DMS79 treated with DMSO at 0.1 percent for 48 hours (cell line): Measurements from ENCODE around the gene PPP1R3D.

ENCODE experiments used
- DNase-seq: peaks from one replicate; lab custom pipeline; 2025; lab: John Stamatoyannopoulos, UW

PPP1R3D gene

DNA sequence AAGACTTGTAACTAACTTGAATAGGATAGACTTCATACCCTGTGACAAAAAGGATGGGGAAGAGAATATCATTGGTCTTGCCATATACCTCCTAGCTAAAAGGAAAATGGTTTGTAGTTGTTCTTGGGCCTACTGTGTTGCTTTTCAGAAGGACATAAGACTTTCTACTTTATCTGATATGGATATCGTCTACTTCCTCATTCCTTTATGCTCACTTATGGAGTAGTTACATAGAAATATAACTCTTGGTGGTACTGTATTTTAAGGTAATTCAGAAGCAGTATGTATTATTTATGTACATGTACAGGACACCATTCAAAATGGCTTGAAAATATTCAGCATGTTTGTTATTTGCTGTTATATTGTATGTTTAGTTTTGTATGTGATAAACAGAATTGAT lies 8.1 kb upstream of the PPP1R3D start:
- DNase-seq, result no peak

DNA sequence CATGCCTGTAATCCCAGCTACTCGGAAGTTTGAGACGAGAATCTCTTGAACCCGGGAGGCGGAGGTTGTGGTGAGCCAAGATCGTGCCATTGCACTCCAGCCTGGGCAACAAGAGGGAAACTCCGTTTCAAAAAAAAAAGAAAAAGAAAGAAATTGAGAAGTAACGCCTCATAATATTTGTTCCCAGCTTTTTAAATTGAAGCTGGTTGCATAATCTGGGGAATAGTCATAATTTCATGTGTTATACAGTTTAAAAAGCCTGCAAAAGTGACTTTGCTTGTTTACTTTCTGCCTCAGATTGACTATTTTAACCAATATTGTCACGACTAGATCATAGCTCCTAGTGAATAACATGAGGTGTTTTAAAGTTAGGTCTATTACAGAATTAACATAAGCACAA lies 7.3 kb upstream of the PPP1R3D start:
- no peak for DNase-seq

- no peak for DNase-seq
These were observed 5.6 kb upstream of the PPP1R3D start for GRCh38 chr20:59945731-59946130.

DNA sequence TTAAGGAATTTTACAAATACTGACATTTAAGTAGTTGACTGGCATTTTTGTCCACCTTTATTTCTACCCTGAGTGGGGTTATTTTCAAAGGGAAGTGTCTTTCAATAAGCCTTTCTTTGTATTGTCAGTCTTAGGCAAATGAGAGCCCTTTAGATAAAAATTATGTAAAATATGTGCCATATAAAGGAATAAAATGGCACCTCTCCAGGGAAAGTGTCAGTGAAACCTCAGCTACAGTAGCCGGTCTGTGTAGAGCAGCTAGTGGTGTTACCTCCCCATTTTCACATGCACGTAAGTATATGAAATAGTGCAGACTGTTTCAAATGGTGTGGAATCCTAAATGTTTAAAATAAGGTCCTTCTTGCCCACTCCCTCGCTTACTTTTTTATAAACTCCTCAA lies 5.1 kb upstream of the PPP1R3D start:
- DNase-seq, result no peak

GRCh38 chr20:59944726-59945125 lies 4.6 kb upstream of the PPP1R3D start:
- DNase-seq, result no peak

DNA sequence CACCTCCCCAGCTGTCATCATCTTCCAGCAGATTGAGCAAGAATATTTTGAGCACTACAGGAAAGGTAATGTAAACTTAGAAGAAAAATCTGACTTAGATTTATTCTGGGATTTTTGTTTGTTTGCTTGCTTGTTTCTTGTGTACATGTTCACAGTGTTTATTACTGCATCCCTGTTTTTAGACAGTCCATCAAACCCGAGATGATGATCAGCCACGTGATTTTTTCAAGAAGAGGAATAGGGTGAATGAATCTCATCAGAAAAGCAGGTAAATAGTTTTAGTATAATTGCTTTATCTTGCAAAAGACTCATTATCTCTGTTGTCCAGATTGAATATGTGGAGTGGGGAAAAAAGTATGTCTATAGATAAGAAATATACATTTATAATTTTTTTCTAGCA lies 2.1 kb upstream of the PPP1R3D start:
- DNase-seq, result no peak

DNA sequence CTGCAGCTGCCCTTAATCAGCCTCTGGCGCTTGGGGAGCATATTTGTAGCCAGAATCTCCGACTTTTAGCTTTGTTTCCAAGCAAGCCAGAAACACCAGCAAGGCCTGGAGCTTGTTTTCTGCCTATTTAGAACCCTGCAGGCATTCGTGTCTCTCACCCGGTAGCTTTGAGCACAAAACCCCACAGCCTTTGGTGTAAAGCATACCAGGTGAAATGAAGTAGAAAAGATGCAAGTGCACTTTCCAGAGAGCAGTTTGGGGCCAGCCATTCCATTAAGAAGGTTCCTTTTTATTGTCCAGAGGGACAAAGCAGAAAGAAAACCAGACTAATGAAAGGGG lies 820 bp upstream of the PPP1R3D start:
- peak; percentile 80 for DNase-seq

GRCh38 chr20:59939879-59940128 lies 301 bp downstream of the PPP1R3D start:
- DNase-seq, result no peak

GRCh38 chr20:59939052-59939878 lies 840 bp downstream of the PPP1R3D start:
- DNase-seq, result no peak

DNA sequence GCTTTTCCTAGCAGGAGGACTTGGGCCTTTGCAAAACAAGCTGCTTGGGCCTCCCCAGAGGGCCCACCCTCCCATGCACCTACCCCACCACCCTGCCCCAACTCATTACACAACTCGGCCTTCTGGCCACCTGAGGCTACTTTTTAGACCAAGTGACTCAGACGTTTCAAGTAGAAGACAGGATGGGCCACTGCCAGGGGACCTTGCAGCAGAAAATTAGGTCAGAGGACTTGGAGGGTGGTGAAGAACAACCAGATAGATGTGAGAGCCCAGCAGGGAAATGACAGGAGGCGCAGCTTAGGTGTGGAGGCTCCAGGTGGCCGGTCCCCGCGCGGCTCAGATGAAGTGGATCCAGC lies 1.4 kb downstream of the PPP1R3D start:
- DNase-seq, result no peak

- no peak for DNase-seq
These were observed 1.9 kb downstream of the PPP1R3D start for GRCh38 chr20:59938221-59938620.

DNA sequence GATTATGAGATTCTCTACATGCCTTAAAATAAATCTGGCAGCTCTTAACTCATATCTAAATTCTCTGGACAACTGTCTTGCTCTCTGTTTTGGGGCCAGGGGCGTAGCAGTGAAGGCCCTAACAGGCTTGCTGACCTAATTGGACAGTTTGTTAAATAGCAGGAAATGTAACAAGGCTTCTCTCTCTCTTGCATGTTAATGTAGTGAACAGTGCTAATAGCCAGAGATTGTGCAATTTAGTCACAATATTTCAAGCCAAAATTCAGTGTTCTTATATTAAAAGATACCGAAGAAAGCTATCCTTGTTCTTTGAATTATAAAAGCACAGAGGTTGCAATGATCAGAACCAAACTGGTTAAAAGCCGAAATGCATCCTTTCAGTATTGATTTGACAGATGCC lies 3.0 kb downstream of the PPP1R3D start:
- no peak for DNase-seq

- no peak for DNase-seq
These were observed 3.7 kb downstream of the PPP1R3D start for GRCh38 chr20:59936409-59936808.

DNA sequence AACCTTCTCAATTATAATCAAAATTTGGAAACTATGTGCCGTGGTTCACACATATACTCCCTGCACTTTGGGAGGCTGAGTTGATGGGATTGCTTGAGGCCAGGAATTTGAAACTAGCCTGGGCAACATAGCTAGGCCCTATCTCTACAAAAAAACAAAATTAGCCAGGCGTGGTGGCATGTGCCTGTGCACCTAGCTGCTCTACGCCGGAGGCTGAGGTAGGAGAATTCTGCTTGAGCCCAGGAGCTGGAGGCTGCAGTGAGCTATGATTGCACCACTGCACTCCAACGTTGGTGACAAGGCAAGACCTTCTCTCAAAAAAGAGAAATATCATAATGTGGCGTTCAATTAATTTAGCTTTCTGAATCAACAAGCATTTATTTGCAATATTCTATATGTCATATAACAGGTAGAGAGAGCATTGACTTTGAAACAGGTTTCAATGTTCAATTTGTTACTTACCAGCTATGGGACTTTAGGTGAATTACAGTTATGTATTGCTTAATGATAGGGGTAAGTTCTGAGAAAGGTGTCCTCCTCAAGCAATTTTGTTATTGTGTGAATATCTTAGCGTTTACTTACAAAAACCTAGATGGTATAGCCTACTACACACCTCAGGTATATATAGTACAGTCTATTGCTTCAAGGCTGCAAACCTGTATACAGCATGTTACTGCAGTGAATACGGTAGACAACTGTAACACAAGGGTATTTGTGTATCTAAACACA lies 4.5 kb downstream of the PPP1R3D start:
- no peak for DNase-seq

DNA sequence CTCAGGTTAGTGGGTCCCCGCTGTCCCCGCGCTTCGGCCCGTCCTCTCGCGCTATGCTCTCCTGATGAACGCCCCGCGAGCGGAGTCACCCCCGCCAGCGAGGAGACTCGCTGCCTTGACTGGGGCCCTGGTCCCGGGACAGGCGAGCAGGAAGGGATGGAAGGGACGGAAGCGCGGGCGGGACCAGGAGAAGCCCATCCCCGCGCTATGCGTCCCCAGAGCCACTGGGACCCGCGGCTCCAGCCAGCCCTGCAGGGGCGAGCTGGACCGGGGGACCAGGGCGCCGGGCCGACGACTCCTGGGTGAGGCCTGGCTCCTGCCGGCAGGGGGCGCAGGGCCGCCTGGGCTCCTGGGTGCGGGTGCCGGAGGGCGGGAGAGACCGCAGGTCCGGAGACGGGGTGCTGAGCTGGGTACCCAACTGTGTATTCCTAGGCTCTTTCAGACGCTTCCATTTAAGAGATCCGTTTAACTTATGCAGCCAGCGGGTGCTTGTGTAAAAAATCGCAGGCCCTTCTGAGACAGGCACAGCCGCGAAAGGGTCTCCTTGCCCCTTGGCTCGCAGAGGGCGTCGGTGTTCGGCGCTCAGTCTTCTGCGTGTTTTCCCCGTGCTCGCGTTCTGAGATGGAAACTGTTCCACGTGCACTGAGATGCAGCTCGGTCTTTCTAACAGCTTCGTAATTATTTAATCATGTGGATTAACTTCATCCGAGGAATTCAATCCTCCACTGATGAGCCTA lies 6.1 kb downstream of the PPP1R3D start:
- DNase-seq, result peak; percentile 38

GRCh38 chr20:59933296-59933848 lies 6.7 kb downstream of the PPP1R3D start, which contains the start of gene SYCP2:
Gene SYCP2, minus strand, starts transcription at chr20:59933637. Its CDS starts 11,224 bp downstream, at chr20:59922413.
- no peak for DNase-seq

DNA sequence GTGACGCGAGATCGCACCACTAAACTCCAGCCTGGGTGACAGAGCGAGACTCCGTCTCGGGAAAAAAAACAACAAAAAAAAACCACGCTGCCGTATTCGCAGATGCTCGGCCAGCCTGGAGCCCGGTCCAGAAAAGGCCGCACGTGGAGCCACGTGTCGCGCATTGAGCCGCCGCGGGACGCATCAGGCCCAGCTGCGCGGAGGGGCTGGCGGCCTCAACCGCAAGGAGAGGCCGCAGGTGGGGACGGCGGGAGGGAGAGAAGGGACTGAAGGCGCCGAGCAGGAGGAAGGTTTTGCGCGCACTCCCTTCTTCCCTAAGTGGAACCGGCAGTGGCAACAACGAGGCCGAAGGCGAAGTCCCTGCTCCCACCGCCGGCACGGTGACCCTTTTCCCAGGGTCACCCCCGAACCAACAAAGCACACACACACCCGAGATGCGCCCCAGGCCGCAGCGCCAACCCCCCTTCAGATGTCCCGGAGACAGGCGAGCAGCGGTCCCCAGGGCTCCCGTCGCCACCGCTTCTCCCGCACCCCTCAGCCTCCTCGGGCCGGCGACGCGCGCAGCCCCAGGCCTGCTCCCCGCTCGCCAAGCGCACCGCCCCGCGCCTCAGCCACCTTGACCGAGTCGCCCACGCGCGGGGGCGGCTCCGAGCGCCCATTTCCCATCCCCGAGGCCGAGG lies 7.3 kb downstream of the PPP1R3D start:
- no peak for DNase-seq

- no peak for DNase-seq
These were observed 8.4 kb downstream of the PPP1R3D start for GRCh38 chr20:59931511-59932312.

GRCh38 chr20:59925899-59926298 lies 14.2 kb downstream of the PPP1R3D start:
- peak; percentile 18 for DNase-seq

DNA sequence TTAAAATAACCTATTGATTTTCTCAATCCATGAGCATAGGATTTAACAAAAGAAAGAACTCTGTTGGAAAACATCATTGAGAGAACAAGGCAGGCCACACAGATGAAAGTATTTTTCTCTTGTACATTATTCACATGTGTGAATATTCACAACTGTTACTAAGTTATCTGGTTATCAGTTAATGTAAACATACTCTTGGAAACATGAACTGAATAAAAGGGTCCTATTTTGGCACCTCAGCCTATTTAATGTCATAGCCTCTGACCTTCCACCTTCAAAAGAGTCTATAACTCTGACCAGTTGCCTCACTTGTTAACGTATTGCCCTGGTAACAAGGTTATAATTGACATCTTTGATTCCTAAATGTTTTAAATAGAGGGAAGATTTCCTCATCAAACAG lies 14.7 kb downstream of the PPP1R3D start:
- DNase-seq, result no peak

DNA sequence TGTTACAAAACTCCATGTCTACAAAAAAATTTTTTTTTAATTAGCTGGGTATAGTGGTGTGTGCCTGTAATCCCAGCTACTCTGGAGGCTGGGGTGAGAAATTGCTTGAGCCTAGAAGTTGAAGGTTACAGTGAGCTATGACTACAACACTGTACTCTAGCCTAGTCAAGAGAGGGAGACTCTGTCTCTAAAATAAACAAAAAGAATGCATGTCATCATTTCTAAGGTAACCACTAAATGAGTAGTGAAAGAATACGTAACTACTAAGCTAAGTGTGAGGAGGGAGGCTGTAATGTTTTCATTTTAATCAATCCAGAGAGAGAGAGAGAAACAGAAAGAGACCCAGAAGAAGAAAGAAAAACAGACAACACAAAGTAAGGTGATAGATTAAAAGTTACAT lies 16.6 kb downstream of the PPP1R3D start:
- no peak for DNase-seq

- DNase-seq, result no peak
These were observed 19.2 kb downstream of the PPP1R3D start for GRCh38 chr20:59920944-59921343.
